Endometrium (tissue), 2 donors: ENCODE measurements around the gene MYO18B.

Experiments used
- FAIRE-seq: peaks from 2 replicates; lab custom pipeline; 2012; peaks lifted over from hg19 to GRCh38; lab: Jason Lieb, UNC
- donor health status: control.
- donor health status: control.

The MYO18B gene

DNA sequence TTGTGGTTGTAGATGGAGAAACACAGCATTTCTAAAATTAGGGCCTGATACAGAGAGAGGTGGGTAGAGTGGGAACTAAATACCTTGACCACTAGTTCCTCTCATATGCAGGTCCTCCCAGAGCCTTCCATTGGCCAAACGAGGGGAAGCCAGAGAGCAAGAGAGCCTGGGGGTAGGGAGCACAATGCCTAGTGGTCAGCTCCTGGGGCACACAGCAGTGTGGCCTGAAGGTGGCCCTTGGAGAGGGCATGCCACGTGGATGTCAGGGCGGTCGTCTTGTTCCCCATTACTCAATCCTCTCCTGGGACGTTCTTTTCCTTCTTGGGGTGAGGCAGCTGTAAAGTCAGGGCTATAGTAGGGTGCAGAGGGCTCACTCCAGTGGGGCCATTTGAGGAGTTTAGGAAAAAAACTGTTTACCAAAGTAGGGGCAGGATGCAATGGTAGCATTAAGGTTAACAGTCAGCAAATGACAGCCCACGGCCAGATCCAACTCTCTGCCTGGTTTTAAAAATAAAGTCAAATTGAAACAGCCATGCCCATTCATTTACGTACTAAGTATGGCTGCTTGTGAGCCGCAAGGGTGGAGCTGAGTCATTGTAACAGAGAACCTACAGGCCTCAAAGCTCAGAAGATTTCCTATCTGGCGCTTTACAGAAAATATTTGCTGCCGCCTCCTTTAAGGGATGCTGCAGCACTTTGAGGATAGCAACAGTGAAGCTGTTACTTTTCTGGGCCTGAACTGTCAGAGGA lies 7.6 kb downstream of the MYO18B start:
- FAIRE-seq = no peak

DNA sequence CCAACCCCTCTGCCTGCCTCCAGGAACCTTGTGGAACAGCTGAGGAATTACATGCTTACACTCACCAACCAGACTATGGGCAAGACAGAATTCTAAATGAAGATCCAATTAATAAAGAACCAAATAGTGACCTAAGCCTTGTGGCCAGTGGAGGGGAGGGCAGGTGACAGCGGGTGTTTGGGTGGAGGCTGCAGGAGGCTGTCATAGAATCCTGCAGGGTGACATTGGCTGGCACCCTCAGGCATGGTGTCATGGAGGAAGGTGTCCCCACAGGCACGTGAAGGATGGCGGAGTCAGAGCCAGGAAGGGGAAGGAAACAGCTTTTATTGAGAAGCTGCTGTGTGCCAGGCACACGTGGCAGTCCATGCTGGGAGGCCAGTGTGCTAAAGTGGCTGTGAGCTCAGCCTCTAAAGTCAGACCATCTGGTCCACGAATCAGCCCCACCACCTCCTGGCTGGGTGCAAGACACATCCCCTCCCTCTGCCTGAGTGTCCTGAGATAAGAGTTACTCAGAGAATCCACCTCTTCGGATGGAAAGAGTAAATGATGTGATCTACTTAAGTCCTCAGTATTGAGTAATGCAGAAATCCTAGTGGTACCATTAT lies 8.7 kb downstream of the MYO18B start:
- FAIRE-seq = no peak

DNA sequence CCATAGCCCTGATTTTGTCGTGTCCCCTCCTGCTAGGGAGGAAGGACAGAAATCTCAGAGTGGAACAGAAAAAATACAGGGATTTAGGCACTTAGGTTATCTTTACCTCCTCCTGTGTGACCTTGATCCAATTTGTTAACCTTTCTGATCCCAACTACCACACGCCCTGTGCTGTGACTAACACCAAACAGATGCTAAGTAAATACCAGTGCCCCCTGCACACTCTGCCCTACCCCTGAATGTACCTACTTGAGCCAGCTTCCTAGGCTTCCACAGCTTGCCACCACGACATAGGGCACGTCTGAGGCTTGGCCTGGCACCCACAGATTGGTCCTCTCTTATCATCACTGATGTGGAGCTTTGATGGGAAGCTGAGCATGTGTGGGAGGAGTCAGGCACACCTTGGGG lies 9.2 kb downstream of the MYO18B start:
- FAIRE-seq = no peak

DNA sequence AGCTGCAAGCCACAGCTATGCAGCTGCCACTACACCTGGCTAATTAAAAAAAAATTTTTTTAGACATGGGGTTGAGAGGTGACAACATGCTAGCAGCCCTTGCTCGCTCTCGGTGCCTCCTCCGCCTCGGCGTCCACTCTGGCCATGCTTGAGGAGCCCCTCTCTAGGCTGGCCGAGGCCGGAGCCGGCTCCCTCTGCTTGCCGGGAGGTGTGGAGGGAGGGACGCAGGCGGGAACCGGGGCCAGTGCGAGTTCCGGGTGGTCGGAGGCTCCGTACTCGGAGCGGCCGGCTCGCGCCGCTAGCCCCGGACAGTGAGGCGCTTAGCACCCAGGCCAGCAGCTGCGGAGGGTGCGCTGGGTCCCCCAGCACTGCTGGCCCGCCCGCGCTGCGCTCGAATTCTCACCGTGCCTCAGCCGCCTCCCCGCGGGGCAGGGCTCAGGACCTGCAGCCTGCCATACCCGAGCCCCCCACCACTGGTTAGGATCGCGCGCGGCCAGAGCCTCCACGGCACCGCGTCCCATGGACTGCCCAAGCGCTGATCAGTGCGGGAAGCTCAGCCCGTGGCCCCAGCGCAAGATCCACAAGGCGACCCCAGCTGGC lies 10.7 kb downstream of the MYO18B start:
- no peak for FAIRE-seq

DNA sequence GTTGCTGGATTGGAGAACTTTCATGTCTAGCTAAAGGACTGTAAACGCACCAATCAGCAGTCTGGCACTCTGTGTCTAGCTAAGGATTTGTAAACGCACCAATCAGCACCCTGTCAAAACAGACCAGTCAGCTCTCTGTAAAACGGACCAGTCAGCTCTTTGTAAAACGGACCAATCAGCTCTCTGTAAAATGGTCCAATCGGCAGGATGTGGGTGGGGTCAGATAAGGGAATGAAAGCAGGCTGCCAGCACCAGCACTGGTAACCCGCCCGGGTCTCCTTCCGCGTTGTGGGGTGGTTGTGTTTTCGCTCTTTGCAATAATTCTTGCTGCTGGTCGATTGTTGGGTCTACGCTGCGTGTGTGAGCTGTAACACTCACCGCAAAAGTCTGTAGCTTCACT lies 11.3 kb downstream of the MYO18B start:
- no peak for FAIRE-seq

DNA sequence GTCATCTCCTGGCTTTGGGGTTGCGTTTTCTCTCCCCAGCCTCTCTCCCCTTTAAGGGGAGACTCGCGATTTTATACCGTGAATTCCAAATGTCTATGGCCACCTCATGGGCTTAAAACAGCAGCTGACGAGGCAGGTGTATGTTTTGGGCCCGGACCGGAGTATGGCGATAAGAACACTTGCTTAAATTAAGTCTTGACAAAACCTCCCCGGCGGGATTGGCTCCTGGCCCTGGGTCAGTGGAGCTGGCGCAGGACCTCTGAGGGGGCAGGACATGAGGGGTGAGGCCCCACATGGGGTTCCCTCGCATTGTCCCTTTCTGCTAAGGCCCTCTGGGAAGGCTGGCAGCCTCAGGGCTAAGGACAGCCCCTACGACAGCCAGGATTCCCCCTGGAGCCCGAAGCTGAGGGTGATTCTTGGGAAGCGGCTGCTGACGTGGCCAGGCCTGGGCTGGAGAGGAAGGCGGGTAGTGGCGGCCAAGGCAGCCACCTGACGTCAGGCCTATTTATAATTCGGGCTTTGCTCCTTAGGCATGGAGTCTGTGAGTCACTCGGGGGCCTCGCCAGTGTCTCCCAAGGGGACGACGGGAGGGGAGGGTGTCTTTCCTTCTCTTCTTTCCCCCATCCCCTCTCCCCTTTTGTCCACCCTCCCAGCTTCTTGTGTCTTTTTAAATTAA lies 12.7 kb downstream of the MYO18B start:
- no peak for FAIRE-seq

DNA sequence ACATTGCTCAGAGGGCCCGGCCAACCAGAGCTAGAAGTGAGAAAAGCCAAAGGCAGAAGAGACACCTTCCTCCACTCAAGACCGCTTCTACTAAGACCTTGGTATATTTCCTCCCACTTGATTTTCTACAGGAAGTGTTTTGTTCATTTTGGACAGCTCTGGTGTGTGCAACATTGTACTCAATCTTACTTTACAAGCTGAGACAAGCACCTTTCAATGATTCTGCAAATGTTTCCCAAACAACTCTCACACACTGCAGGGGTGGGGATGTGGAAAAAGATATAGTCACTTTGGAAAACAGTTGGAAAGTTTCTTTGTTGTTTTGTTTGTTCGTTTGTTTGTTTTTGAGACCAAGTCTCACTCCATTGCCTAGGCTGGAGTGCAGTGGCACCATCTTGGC lies 15.7 kb downstream of the MYO18B start:
- FAIRE-seq = no peak

DNA sequence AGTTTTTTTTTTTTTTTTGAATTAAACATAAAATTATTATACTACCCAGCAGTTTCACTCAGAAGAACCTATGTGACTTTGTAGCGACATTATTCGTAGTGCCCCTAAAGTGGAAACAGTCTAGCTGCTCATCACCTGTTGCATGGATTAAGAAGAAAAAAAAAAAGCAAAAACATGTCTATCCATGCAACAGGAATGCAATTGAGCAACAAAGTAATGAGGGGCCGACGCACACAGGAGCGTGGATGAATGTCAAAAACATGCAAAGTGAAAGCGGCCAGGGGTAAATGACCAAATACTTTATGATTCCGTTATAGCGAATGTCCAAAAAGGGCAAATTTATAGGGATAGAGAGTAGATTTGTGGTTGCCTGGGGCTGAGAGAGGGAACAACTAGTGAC lies 16.3 kb downstream of the MYO18B start:
- FAIRE-seq = no peak

DNA sequence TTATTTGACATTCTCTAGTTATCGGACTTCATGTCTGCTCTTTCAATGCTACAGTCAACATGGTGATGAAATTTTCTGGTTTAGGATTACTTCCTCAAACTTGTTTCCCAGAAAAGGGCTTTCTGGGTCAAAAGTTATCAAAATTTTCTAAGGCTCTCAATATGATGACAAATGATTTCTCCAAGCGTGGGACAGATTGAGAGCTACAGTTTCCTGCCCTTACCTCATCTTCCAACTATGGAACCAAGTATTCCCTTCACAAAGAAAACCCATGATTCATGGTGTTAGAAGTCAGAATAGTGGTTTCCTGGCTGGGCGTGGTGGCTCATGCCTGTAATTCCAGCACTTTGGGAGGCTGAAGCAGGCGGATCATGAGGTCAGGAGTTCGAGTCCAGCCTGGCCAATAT lies 17.8 kb downstream of the MYO18B start:
- FAIRE-seq = no peak

DNA sequence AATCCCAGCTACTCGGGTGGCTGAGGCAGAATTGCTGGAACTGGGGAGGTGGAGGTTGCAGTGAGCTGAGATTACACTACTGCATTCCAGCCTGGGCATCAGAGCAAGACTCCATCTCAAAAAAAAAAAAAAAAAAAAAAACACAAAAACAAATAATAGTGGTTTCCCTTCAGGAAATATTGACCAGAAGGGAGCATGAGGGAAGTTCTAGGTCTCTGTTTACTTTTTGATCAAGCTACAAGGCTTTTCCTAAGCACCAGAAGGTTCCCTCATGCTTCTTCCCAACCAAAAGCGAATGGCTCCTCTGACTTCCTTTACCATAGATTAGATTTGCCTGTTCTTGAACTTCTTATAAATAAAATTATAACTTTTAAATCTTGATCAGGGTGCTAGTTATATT lies 18.3 kb downstream of the MYO18B start:
- FAIRE-seq = no peak

DNA sequence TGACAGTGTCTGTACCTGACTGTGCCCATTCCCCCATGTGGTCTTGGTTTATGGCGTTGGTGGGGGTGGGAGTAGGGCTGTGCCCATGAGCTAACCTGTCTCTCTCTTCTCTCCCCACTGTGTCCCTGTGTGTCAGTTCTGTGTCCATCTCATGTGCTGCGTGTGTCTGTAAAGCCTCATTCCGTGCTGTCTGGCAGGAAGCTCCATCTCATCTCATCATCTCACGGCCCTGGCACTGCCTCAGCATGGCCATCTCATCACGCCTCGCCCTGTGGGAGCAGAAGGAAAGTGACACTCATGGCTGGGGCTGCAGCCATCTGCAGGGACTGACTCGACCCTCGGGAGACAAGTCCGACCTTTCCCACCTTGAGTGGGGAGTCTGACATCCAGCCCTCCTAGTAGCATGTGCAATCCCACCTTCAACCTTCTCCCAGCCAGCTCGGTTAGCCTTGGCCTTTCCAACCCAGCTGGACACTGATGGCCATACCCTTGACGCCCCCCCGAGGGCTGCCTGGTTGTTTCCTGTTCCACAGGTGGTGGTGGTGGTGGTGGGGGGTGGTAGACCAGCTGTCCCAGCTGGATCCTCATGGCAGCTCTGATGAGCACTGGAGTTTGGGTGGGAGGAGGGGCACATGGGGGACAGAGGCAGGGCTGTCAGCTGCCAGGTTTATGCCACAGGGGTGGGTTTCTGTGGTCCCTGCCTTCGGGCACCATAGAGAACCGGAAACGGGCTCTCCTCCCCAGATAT lies 19.0 kb downstream of the MYO18B start:
- no peak for FAIRE-seq

DNA sequence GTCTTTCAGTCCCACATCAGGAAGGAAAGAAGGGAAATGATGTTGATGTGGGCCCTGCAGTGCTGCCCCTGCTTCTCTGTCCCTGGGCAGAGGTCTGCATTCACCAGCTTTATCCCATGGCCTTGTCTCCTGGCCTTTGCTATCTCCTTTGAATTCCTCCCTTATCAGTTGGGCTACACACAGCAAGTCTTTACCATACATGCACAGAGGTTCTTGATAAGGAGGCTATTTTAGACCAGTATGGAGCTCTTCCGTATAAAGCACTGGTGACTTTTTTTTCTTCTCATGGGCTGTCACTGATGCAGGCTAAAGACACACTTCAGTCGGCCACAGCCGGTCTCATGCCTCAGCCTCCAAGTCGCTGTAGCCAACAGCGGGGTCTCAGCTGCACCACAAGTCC lies 20.2 kb downstream of the MYO18B start:
- FAIRE-seq = no peak

DNA sequence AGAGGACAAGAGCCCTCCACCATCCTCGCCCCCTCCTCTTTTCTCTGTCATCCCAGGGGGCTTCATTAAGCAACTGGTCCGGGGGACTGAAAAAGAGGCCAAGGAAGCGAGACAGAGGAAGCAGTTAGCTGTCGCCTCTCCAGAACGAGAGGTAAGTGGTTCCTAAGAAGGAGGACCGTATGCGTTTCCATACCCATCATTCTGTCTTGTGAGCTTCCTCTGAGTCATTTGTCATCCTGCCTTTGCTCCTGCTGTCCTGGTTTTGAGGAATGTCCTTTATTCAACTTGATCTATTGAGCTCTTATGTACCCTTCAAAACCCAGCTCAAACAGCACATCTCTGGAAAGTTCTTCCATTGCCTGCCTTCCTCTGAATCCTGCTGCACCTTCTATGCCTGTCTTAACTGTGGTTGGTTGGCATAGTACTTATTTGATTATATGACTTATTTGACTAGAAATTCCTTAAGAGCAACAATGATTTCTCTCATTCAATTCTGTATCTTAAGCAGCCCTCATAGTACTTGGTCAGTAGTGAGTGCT lies 21.3 kb downstream of the MYO18B start:
- FAIRE-seq = no peak

DNA sequence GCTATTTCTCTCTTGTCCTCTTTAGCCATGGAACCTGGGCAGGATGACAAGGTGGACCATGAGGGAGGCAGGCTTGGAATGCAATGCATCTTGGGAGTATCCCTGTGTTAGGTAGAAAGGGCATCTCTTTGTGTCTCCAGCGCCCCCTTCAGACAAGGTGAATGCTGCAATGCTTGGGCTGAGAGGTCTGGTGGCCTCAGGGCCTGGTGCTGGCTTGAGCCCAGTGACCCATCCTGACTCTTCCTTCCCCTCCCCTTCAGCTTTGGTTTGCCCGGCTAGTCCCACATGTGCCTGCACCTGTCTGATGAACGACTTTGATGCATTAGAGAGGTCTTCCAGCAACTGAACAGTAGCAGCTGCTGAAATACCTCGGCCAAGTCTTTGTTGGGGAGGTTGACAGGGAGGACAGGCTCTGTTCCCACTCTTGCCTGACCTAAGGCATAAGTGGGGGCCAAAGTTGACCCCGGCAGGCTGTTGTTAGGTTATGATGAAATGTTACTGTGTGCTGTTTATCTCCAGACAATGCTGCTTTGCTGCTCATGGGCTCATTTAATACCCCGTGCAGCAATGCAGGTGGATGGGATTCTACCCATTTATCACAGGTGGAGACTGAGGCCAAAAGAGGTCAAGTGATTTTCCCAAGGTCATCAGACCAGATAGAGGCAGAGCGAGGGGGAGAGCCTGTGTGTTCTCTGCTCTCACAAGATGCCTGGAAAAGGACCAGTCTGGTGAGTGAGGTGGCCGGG lies 22.5 kb downstream of the MYO18B start:
- no peak for FAIRE-seq

DNA sequence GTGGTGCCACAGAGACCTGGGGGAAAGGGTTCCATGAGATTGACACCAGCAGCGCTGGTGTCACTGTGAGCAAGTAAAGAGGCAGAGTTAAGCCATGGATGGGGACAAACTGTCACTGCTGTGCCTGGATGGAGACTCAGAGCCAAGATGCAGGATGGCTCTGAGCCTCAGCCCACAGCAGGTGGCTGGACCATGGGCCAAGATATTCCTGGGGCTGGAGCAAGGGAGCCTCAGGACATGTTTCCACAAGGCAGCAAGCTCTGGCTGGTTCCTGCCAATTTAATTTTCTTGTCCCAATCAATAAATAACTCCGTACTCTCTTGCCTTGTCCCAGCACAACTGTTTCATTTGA lies 23.0 kb downstream of the MYO18B start:
- FAIRE-seq = no peak

DNA sequence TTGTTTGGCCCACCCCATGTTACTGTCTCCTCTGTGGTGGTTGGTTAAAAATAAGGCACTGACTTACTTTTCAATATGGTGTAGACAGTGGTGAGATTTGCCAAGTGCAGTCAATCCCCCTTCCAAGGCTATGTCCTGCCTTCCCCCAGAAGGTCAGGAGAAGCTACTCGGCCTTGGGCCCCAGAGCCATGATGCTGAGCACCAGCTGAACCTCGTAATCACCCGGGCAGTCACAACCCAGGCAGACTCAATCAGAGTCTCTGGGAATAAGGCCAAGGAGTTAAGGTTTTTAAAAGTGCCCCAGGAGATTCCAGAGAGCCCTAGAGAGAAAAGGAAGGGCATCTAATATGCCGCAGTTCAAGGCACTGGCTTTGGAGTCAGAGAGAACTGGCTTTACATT lies 23.8 kb downstream of the MYO18B start:
- no peak for FAIRE-seq

DNA sequence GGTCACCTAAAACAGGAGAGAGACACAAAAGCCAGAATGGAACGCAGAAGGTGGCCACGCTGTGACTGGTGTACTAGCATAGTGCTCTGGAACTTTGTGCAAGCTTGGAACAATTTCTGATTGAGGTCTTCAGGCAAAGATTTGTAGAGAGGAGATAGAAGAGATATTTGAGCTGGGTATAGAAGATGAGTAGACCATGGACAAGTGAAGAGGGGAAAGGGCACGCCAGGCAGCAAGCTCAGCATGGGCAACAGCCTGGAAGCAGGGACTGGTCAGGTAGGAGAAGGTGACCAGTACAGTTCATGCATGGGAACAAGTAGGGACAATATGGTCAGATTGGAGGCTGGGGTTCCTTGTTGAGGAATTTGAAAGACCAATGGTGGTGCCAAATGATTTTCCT lies 24.4 kb downstream of the MYO18B start:
- FAIRE-seq = no peak

DNA sequence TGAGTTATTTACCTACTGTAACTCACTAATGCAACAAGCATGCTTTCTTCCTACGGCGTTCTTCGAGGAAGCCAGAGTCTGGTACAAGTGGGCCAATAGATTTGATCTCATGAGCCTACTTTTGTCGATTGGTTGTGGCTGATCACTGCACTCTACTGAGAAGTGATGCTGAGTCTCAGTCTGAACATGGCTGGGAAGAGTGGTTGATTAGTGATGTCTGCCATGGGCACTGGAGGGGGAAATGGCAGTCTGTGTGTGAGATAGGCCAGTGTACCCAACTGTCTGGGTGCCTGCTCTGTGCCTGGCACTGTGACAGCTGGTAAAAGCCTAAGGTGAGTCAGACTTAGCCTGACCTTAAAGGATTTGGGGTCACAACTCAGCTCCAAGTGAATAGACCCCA lies 28.3 kb downstream of the MYO18B start:
- FAIRE-seq = no peak

DNA sequence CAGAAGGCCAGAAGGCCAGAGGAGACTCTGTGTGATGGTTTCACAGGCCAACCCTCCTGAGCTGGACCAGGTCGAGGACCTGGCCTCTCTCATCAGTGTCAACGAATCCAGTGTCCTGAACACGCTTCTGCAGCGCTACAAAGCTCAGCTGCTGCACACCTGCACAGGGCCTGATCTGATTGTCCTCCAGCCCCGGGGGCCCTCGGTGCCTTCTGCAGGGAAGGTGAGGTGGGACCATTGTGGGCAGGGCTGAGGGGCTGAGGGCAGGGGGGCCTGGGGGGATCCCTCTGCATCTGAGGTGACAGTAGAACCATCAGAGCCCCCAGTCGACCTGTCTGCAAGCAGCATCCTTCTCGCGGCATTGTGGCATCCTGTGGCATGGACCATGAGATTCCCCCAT lies 30.3 kb downstream of the MYO18B start:
- no peak for FAIRE-seq

DNA sequence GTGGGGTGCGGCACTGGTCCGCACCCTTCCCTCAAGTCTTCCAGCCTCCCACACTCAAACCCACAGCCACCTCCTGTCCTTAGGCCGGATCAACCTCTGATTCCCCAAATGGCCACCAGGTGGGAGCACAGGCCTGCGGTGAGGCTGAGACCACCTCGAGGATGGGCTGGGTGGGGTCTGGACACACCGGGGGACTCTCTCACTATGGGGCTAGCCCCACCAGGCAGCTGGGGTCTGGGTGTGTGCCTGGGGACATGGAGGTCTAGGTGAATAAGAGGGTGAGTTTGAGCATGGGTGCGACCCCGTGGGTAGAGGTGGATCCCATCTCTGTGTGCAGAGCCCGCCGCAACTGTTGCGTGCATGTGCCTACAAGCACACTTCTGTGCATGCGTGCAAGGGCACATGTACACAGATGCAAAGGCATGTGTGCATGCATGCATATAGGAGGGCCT lies 32.6 kb downstream of the MYO18B start:
- FAIRE-seq = no peak

DNA sequence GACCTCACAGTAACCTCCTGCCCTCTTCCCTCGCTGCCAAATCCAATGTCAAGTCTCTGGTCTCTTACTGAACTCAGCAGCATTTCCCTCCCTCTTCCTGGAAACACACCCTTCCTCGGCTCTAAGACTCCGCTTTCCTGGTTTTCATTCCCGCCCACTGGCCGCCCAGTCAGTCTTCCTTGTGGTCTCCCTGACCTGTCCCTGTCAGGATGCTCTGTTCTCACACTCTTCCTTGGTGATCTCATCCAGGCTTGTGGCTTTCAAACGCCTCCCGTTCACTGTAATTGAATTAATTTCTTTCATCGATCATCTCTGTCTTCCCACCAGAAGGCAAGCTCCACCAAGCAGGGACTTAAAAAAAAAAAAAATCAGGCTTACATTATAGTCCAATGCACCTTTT lies 33.5 kb downstream of the MYO18B start:
- FAIRE-seq = no peak

DNA sequence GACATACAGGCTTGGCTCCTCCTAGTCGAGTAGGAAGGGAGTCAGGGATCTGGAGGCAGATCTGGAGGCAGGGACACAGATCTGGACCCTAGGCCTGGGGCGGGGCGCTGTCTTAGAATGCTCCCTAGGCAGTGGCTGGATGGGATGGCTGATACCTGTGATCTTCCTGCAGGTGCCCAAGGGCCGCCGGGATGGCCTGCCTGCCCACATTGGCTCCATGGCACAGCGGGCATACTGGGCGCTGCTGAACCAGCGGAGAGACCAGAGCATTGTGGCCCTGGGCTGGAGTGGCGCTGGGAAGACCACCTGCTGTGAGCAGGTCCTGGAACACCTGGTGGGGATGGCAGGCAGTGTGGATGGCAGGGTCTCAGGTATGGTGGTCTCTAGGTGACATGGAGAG lies 35.4 kb downstream of the MYO18B start:
- no peak for FAIRE-seq
